HCT116 (cell line): ENCODE measurements around the gene ZNF445.

Source experiments
- ATF3 ChIP-seq: IDR thresholded peaks from 2 replicates; pipeline ENCODE4 v1.6.1; 2012
- CTCF ChIP-seq, 3 experiments: fragments of 200-600 bp in 1 of 3; sonication (generic) in 1 of 3; IDR thresholded peaks in 2 of 3; conservative IDR thresholded peaks in 1 of 3; 2 replicates each; pipeline ENCODE4 v1.5.1; 2012 to 2017; ENCODE audit warnings: low read depth in 2 of 3, low read length in 2 of 3, antibody characterized with exemption in 1 of 3, borderline replicate concordance in 1 of 3, control low read depth in 1 of 3, mild to moderate bottlenecking in 1 of 3, mixed read lengths in 1 of 3, mixed run types in 1 of 3, moderate library complexity in 1 of 3; ENCODE audit not compliant: insufficient read depth in 1 of 3
- EZH2 ChIP-seq: fragments of 200-600 bp; sonication (generic); IDR thresholded peaks from 2 replicates; pipeline ENCODE4 v1.6.1; 2017; ENCODE audit warnings: antibody characterized with exemption, mixed run types
- POLR2A ChIP-seq: IDR thresholded peaks from 2 replicates; pipeline ENCODE4 v1.7.0; 2011; ENCODE audit warnings: borderline replicate concordance; ENCODE audit not compliant: insufficient read depth, insufficient read length; ENCODE audit errors: extremely low read depth
- POLR2AphosphoS5 ChIP-seq: IDR thresholded peaks from 2 replicates; pipeline ENCODE4 v1.6.1; 2011; ENCODE audit warnings: mild to moderate bottlenecking, low read depth, low read length, moderate library complexity

GRCh38 chr3:44442596-44443309, 34.7 kb downstream of the ZNF445 start:
- TF ChIP-seq POLR2A (no peak), CTCF (IDR thresholded peaks at IDR 0.05 in 2 of 3, conservative IDR thresholded peaks at IDR 0.05 in 1 of 3; ENCODE audit: borderline replicate concordance in 1 of 3, insufficient read depth in 1 of 3, low read depth in 2 of 3, low read length in 2 of 3) (no peak), ATF3 (no peak), EZH2 (no peak), POLR2AphosphoS5 (no peak)
